SU-DHL-6 (cell line): ENCODE results near the gene ITGB8.

Experiments
- H2AFZ ChIP-seq: fragments of 200-600 bp; sonication (generic); 2 replicates; pipeline ENCODE4 v1.6.1; 2014; ENCODE audit warnings: low read depth, mild to moderate bottlenecking, moderate library complexity, mixed read lengths, antibody characterized with exemption, low read length; ENCODE audit not compliant: severe bottlenecking
- H3F3A ChIP-seq: fragments of 200-600 bp; shearing (Covaris generic); 2 replicates; pipeline ENCODE4 v1.6.0; 2016; ENCODE audit warnings: antibody characterized with exemption, mild to moderate bottlenecking; ENCODE audit not compliant: insufficient read depth
- H3K27ac ChIP-seq: fragments of 200-600 bp; sonication (generic); 2 replicates; pipeline ENCODE4 v1.5.1; 2016; ENCODE audit warnings: low read depth, mild to moderate bottlenecking, low read length, moderate library complexity, mixed read lengths
- H3K27me3 ChIP-seq: fragments of 200-600 bp; sonication (generic), shearing (Covaris generic); 2 replicates; pipeline ENCODE4 v1.6.0; 2014; ENCODE audit warnings: mild to moderate bottlenecking, low read length
- H3K36me3 ChIP-seq: fragments of 200-600 bp; sonication (generic); 2 replicates; pipeline ENCODE4 v1.6.1; 2014; ENCODE audit warnings: mild to moderate bottlenecking, low read length, mixed read lengths
- H3K4me2 ChIP-seq: fragments of 300-600, 200-600 bp; shearing (Covaris generic), sonication (generic); 2 replicates; pipeline ENCODE4 v1.6.0; 2014; ENCODE audit warnings: low read length, low read depth, mild to moderate bottlenecking; ENCODE audit not compliant: poor library complexity, severe bottlenecking
- H3K4me3 ChIP-seq: fragments of 200-600 bp; sonication (generic); 2 replicates; pipeline ENCODE4 v1.5.1; 2014; ENCODE audit warnings: antibody characterized with exemption, low read length, mild to moderate bottlenecking, mixed read lengths; ENCODE audit not compliant: insufficient read depth, poor library complexity, severe bottlenecking
- H3K79me2 ChIP-seq: fragments of 200-600 bp; sonication (generic); 2 replicates; pipeline ENCODE4 v1.6.1; 2014; ENCODE audit warnings: mild to moderate bottlenecking, low read length, moderate library complexity; ENCODE audit not compliant: insufficient read depth
- H3K9ac ChIP-seq: fragments of 200-600 bp; sonication (generic); 2 replicates; pipeline ENCODE4 v1.7.0; 2014; ENCODE audit warnings: mild to moderate bottlenecking, low read length
- H3K9me2 ChIP-seq: fragments of 200-600 bp; sonication (generic); replicated peaks from 2 replicates; pipeline ENCODE4 v1.6.1; 2014; ENCODE audit warnings: low read length; ENCODE audit not compliant: insufficient read depth
- H3K9me3 ChIP-seq: fragments of 200-600 bp; sonication (generic); 2 replicates; pipeline ENCODE4 v1.6.1; 2014; ENCODE audit warnings: low read length, mixed read lengths; ENCODE audit not compliant: insufficient read depth
- H4K20me1 ChIP-seq: fragments of 200-600 bp; sonication (generic); 2 replicates; pipeline ENCODE4 v1.6.1; 2014; ENCODE audit warnings: low read depth, mild to moderate bottlenecking, antibody characterized with exemption, low read length, moderate library complexity, mixed read lengths
- EZH2phosphoT487 ChIP-seq: fragments of 200-600 bp; sonication (generic), shearing (Covaris generic); conservative IDR thresholded peaks from 2 replicates; pipeline ENCODE4 v1.6.1; 2018; ENCODE audit warnings: mild to moderate bottlenecking, antibody characterized with exemption, low read length, moderate library complexity, mixed read lengths
- TF ChIP-seq, protein P1 (sequence below): fragments of 200-600 bp; sonication (generic); IDR thresholded peaks from one replicate; pipeline ENCODE4 v1.5.1; 2017; ENCODE audit warnings: antibody characterized with exemption, mild to moderate bottlenecking, low read length, moderate library complexity; ENCODE audit not compliant: insufficient read depth, poor library complexity, severe bottlenecking

The ITGB8 gene

DNA sequence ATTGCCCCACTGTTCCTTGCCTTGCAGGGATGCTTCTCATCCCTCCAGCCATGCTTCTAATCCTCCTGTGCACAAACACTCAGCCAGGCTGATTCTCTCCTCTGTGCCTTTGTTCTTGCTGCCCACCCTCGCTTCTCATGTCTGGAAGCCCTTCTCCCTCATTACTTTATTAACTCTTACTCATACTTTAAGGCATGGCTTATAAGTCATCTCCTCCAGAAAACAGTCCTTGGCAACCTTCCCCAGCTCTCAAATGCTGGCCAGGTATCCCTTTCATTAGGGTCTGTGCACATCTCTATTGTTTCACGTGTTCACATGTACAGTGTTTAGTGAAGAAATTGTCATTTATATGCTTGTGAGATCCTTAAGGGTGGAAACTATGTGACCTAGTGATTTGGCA lies 62.9 kb downstream of the ITGB8 start:
- no peaks in the 10 kb centered on the region for H3K9me2 ChIP-seq
- TF ChIP-seq EZH2phosphoT487 = no peak
- TF ChIP-seq, protein P1, sequence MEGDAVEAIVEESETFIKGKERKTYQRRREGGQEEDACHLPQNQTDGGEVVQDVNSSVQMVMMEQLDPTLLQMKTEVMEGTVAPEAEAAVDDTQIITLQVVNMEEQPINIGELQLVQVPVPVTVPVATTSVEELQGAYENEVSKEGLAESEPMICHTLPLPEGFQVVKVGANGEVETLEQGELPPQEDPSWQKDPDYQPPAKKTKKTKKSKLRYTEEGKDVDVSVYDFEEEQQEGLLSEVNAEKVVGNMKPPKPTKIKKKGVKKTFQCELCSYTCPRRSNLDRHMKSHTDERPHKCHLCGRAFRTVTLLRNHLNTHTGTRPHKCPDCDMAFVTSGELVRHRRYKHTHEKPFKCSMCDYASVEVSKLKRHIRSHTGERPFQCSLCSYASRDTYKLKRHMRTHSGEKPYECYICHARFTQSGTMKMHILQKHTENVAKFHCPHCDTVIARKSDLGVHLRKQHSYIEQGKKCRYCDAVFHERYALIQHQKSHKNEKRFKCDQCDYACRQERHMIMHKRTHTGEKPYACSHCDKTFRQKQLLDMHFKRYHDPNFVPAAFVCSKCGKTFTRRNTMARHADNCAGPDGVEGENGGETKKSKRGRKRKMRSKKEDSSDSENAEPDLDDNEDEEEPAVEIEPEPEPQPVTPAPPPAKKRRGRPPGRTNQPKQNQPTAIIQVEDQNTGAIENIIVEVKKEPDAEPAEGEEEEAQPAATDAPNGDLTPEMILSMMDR = no peak
- H3K4me2 ChIP-seq = no peak overlapping the region
- H3K27me3 ChIP-seq = no peaks in the 10 kb centered on the region
- no peak overlapping the region for H3K27ac ChIP-seq
- H3K79me2 ChIP-seq = no peaks in the 10 kb centered on the region
- no peaks in the 10 kb centered on the region for H4K20me1 ChIP-seq
- no peaks in the 10 kb centered on the region for H3F3A ChIP-seq
- no peak overlapping the region for H3K9ac ChIP-seq
- no peaks in the 10 kb centered on the region for H3K9me3 ChIP-seq
- no peak overlapping the region for H3K4me3 ChIP-seq
- no peak overlapping the region for H2AFZ ChIP-seq
- H3K36me3 ChIP-seq = no peaks in the 10 kb centered on the region

DNA sequence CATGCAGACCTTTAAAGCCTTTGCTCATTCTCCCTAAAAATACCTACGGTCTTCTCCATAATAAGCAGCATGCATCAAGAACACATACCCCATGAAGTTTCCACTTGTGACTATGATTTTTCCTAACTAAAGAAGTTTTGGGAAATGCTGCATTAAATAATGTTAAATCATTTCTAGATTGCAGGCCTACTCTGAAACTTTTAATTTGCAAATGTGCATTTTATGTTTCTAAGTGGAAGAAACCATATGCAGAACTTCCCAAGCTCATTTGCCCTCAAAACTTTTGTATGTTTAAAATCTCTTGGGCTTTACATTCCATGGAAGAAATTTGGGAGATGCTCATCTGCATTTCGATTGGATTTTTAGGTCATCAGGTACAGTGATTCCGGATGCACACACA lies 63.6 kb downstream of the ITGB8 start:
- Histone ChIP-seq H3K9me3 (no peaks in the 10 kb centered on the region), H3K79me2 (no peaks in the 10 kb centered on the region), H3K9me2 (no peaks in the 10 kb centered on the region), H4K20me1 (no peaks in the 10 kb centered on the region), H3K36me3 (no peaks in the 10 kb centered on the region), H3K9ac (no peak overlapping the region), H3K4me3 (no peak overlapping the region), H3K27me3 (no peaks in the 10 kb centered on the region), H2AFZ (no peak overlapping the region), H3K4me2 (no peak overlapping the region), H3F3A (no peaks in the 10 kb centered on the region), H3K27ac (no peak overlapping the region)
- no peak for TF ChIP-seq EZH2phosphoT487
- TF ChIP-seq, protein P1 = no peak

DNA sequence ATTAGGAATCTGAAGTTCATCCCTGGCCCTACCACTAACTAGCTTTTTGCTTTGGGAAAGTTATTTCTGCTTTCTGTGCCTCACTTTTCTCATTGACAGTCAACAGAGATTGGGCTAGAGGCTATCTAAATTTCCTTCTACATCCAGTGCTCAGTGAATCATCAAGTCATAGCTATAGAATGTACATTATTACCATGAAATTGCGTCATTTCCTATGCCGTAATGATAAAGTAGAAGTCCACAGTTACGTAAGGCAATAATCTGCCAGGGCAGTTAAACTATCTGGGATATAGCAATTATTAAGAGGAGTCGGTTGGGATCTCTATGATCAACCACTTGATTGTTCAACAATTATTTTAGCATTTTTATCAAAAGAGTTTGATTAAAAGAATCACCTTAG lies 64.4 kb downstream of the ITGB8 start:
- Histone ChIP-seq H3K79me2 (no peaks in the 10 kb centered on the region), H3K27me3 (no peaks in the 10 kb centered on the region), H2AFZ (no peak overlapping the region), H3K4me3 (no peak overlapping the region), H3K27ac (no peak overlapping the region), H3F3A (no peaks in the 10 kb centered on the region), H3K9me3 (no peaks in the 10 kb centered on the region), H3K36me3 (no peaks in the 10 kb centered on the region), H4K20me1 (no peaks in the 10 kb centered on the region), H3K9me2 (no peaks in the 10 kb centered on the region), H3K4me2 (no peak overlapping the region), H3K9ac (no peak overlapping the region)
- TF ChIP-seq, protein P1 = no peak
- TF ChIP-seq EZH2phosphoT487 = no peak

DNA sequence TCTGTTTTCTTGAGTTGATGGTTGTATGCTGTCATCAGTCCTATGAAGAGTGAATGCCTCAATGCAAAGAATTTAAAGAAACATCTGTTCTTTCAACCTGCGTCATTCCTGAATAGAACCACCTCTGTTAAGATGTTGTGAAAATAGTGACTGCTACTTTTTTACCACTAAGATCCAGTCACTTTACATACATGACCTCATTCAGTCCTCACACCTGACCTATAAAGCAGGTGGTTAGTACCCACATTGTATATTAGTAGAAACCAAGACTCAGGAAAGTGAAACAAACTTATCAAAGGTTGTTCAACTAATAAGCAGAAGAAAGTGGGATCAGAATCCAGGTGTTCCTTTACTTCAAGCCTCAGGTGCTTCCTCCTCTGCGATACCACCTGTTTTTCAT lies 64.8 kb downstream of the ITGB8 start:
- Histone ChIP-seq H2AFZ (no peak overlapping the region), H3K9ac (no peak overlapping the region), H4K20me1 (no peaks in the 10 kb centered on the region), H3K9me2 (no peaks in the 10 kb centered on the region), H3K79me2 (no peaks in the 10 kb centered on the region), H3K36me3 (no peaks in the 10 kb centered on the region), H3K27me3 (no peaks in the 10 kb centered on the region), H3F3A (no peaks in the 10 kb centered on the region), H3K9me3 (no peaks in the 10 kb centered on the region), H3K4me2 (no peak overlapping the region), H3K4me3 (no peak overlapping the region), H3K27ac (no peak overlapping the region)
- no peak for TF ChIP-seq EZH2phosphoT487
- TF ChIP-seq, protein P1 = no peak
